HG02610 (cell line): ENCODE results near the gene NALCN.
"Not testable (repeated sequence)": the region's sequence is repeated elsewhere in the genome, so short reads cannot be mapped to it uniquely, and the experiment has no call there.

Experiments used
- ATAC-seq: cut with Tn5 transposase; IDR thresholded peaks from one replicate; pipeline ENCODE4 v1.9.1; 2021; ENCODE audit warnings: mild to moderate bottlenecking, moderate library complexity; ENCODE audit not compliant: unreplicated experiment

NALCN gene

GRCh38 chr13:101343128-101343787 is 73.0 kb downstream of the NALCN start:
- no peak for ATAC-seq

- ATAC-seq = no peak
Measured at GRCh38 chr13:101341464-101341863, 74.8 kb downstream of the NALCN start.

- no peak for ATAC-seq
Measured at GRCh38 chr13:101339202-101339601, 77.1 kb downstream of the NALCN start.

GRCh38 chr13:101332583-101332982 is 83.7 kb downstream of the NALCN start:
- no peak for ATAC-seq

- no peak for ATAC-seq
Measured at GRCh38 chr13:101331731-101332130, 84.6 kb downstream of the NALCN start.

GRCh38 chr13:101327871-101328270 is 88.4 kb downstream of the NALCN start:
- ATAC-seq = no peak

- no peak for ATAC-seq
Measured at GRCh38 chr13:101326710-101327109, 89.6 kb downstream of the NALCN start.

- no peak for ATAC-seq
Measured at GRCh38 chr13:101325423-101325822, 90.9 kb downstream of the NALCN start.

GRCh38 chr13:101323601-101324000 is 92.7 kb downstream of the NALCN start:
- no peak for ATAC-seq

GRCh38 chr13:101317986-101318523 is 98.3 kb downstream of the NALCN start:
- no peak for ATAC-seq

GRCh38 chr13:101313479-101313878 is 102.8 kb downstream of the NALCN start:
- ATAC-seq = not testable (repeated sequence)

GRCh38 chr13:101309014-101309619 is 107.2 kb downstream of the NALCN start:
- no peak for ATAC-seq

GRCh38 chr13:101308247-101309013 is 107.9 kb downstream of the NALCN start:
- no peak for ATAC-seq

GRCh38 chr13:101307181-101307701 is 109.1 kb downstream of the NALCN start:
- no peak for ATAC-seq

- no peak for ATAC-seq
Measured at GRCh38 chr13:101306773-101307172, 109.5 kb downstream of the NALCN start.

- no peak for ATAC-seq
Measured at GRCh38 chr13:101305981-101306411, 110.3 kb downstream of the NALCN start.

GRCh38 chr13:101303521-101303920 is 112.8 kb downstream of the NALCN start:
- ATAC-seq = no peak

- no peak for ATAC-seq
Measured at GRCh38 chr13:101301053-101301452, 115.3 kb downstream of the NALCN start.

- ATAC-seq = no peak
Measured at GRCh38 chr13:101300531-101300930, 115.8 kb downstream of the NALCN start.

GRCh38 chr13:101298517-101298916 is 117.8 kb downstream of the NALCN start:
- ATAC-seq = no peak

GRCh38 chr13:101297794-101298193 is 118.5 kb downstream of the NALCN start:
- no peak for ATAC-seq
